ENCODE measurements around the gene SLC38A4. TPM values are rescaled to one million over a fixed set of nuclear protein-coding genes. Genes with fewer than 3 reads are reported as not detected.
A peak's percentile ranks its signal among the peaks of the same experiment; 100 is the strongest.

Gene SLC38A4
- total RNA-seq, 2 experiments from 2014 or later, result not detected

GRCh38 chr12:46770501-46771183 is 55.2 kb downstream of the SLC38A4 start:
- Mint-ChIP-seq H3K27me3 (peaks cover 5% of the 10 kb centered on the region), H3K36me3 (ENCODE audit: low read depth) (no peaks in the 10 kb centered on the region), H3K4me3 (no peak overlapping the region), H3K9me3 (no peaks in the 10 kb centered on the region), H3K27ac (no peak overlapping the region), H3K4me1 (ENCODE audit: low read depth) (no peaks in the 10 kb centered on the region)
- no peak for DNase-seq
- intact Hi-C loops (cut with micrococcal nuclease), result no loop called here
- ATAC-seq, result no peak
- TF ChIP-seq CTCF (IDR thresholded peaks at IDR 0.05), result no peak
- ChIA-PET POLR2A (interaction anchor here (0.6 kb wide), 1 partner anchor 931 kb away, joined by 3 read pairs; no protein-coding TSS in a partner anchor), CTCF (no interaction called here)

GRCh38 chr12:46764005-46764404 is 61.8 kb downstream of the SLC38A4 start:
- ChIA-PET CTCF (no interaction called here), POLR2A (no interaction called here)
- Mint-ChIP-seq H3K27ac (no peak overlapping the region), H3K4me1 (ENCODE audit: low read depth) (peaks cover 5% of the 10 kb centered on the region), H3K36me3 (ENCODE audit: low read depth) (no peaks in the 10 kb centered on the region), H3K9me3 (peaks cover 4% of the 10 kb centered on the region), H3K27me3 (peaks cover 3% of the 10 kb centered on the region), H3K4me3 (no peak overlapping the region)
- no peak for ATAC-seq
- no peak for DNase-seq
- no peak for TF ChIP-seq CTCF (IDR thresholded peaks at IDR 0.05)
- intact Hi-C loops (cut with micrococcal nuclease), result no loop called here

GRCh38 chr12:46763230-46763629 is 62.6 kb downstream of the SLC38A4 start:
- no peaks in the 10 kb centered on the region for H3K36me3 Mint-ChIP-seq (ENCODE audit: low read depth)
- H3K27ac Mint-ChIP-seq, result no peak overlapping the region
- no peak for TF ChIP-seq CTCF (IDR thresholded peaks at IDR 0.05)
- peaks cover 5% of the 10 kb centered on the region for H3K4me1 Mint-ChIP-seq (ENCODE audit: low read depth)
- ATAC-seq (no peak), DNase-seq (peak; percentile 29)
- ChIA-PET CTCF (no interaction called here), POLR2A (no interaction called here)
- peaks cover 2% of the 10 kb centered on the region for H3K27me3 Mint-ChIP-seq
- no peak overlapping the region for H3K4me3 Mint-ChIP-seq
- intact Hi-C loops (cut with micrococcal nuclease), result no loop called here
- peaks cover 8% of the 10 kb centered on the region for H3K9me3 Mint-ChIP-seq

GRCh38 chr12:46754550-46754949 is 71.2 kb downstream of the SLC38A4 start:
- Mint-ChIP-seq H3K9me3 (peaks cover 9% of the 10 kb centered on the region), H3K4me3 (no peak overlapping the region), H3K36me3 (ENCODE audit: low read depth) (no peaks in the 10 kb centered on the region), H3K4me1 (ENCODE audit: low read depth) (peaks cover 1% of the 10 kb centered on the region), H3K27me3 (no peaks in the 10 kb centered on the region), H3K27ac (no peak overlapping the region)
- intact Hi-C loops (cut with micrococcal nuclease), result no loop called here
- ATAC-seq (no peak), DNase-seq (no peak)
- ChIA-PET POLR2A (no interaction called here), CTCF (no interaction called here)
- no peak for TF ChIP-seq CTCF (IDR thresholded peaks at IDR 0.05)

GRCh38 chr12:46752396-46752795 is 73.4 kb downstream of the SLC38A4 start:
- H3K27me3 Mint-ChIP-seq, result no peaks in the 10 kb centered on the region
- ATAC-seq, result no peak

More at GRCh38 chr12:46752396-46752795, 73.4 kb downstream of the SLC38A4 start:
- Mint-ChIP-seq H3K4me1 (ENCODE audit: low read depth) (peaks cover 1% of the 10 kb centered on the region), H3K36me3 (ENCODE audit: low read depth) (no peaks in the 10 kb centered on the region), H3K9me3 (peaks cover 11% of the 10 kb centered on the region), H3K27ac (no peak overlapping the region), H3K4me3 (no peak overlapping the region)
- ChIA-PET CTCF (no interaction called here), POLR2A (no interaction called here)
- intact Hi-C loops (cut with micrococcal nuclease), result no loop called here
- TF ChIP-seq CTCF (IDR thresholded peaks at IDR 0.05), result no peak
- DNase-seq, result no peak

All from activated CD8-positive, alpha-beta T cell treated with anti-CD3 and anti-CD28 coated beads for 36 hours (primary cell).